ENCODE data around the gene PDCD6IP. TPM values are rescaled to one million over a fixed set of nuclear protein-coding genes. Genes with fewer than 3 reads are reported as not detected.

PDCD6IP gene
- total RNA-seq, 1 experiment from 2014 or later, result 49.9 TPM

DNA sequence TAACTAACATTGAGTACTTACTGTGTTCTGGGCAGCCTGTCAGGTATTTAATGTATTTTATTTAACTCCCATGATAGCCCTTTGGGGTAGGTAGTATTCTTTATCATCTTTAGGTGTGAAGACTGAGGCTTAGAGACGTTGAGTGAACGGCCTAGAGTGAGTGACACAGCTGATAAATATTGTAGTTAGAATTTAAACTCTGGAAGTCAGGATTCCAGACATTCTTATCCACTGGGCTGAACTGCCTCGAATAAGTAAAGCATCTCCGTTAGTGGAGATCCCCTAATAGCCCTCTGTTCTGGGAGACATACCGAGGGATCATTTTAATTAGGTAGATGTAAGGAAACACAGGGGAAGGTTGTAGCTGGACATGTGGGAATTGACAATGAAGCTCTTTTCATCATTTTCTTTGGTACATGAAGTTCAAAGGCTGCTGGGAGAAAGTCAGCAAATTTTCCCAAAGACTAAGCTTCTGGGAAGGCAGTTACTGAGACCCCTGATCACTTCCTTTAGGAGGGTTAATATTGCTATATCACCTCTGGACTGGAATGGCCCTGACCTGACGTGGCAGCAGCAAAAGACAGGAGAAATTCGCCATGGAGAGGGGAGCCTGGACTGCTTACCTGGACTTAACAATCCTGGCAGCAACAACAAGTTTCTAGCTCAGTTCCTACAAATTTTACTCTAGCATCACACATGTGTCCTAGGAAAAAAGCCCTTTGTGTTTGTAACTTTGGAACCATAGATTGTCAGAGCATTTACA lies 11.7 kb upstream of the PDCD6IP start:
- DNase-seq, result no peak
- H3K27me3 ChIP-seq, result no peaks in the 10 kb centered on the region
- H3K4me3 ChIP-seq, result peak overlapping the region; percentile 39
- H3K27ac ChIP-seq, result no peak overlapping the region
- no peaks in the 10 kb centered on the region for H3K36me3 ChIP-seq
- H3K9me3 ChIP-seq (replicated peaks), result no peaks in the 10 kb centered on the region
- no peaks in the 10 kb centered on the region for H3K4me1 ChIP-seq

DNA sequence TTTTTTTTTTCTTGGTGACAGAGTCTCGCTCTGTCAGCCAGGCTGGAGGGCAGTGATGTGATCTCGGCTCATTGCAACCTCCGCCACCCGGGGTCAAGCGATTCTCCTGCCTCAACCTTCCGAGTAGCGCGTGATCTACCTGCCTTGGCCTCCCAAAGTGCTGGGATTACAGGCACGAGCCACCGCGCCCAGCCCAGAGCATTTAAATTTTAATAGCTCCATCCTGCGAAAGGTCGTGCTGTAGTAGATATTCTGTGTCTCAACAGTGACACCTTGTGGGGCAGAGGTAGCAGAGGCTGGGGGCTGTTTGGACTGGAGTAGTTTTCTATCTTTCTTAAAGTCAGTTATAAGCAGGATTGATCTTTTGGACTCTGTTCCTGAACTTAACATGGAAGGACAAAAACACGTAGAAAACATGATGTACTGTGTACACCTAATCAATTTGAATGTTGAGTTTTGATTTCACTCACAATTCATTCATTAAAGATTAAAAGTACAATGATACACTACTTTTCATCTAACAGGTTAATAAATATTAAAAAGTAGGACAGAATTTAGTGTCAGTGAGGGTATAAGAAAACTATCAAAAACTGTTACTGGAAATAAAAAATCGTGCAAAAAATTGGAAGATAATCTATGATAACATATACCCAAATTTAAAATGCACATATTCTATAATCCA lies 11.0 kb upstream of the PDCD6IP start:
- H3K4me3 ChIP-seq, result peak overlapping the region; percentile 39
- H3K9me3 ChIP-seq (replicated peaks), result no peaks in the 10 kb centered on the region
- peak; percentile 39 to 69 for DNase-seq
- no peaks in the 10 kb centered on the region for H3K27me3 ChIP-seq
- no peaks in the 10 kb centered on the region for H3K36me3 ChIP-seq
- H3K27ac ChIP-seq, result no peak overlapping the region
- H3K4me1 ChIP-seq, result no peaks in the 10 kb centered on the region

- H3K27me3 ChIP-seq, result no peaks in the 10 kb centered on the region
- no peaks in the 10 kb centered on the region for H3K4me1 ChIP-seq
- no peaks in the 10 kb centered on the region for H3K9me3 ChIP-seq (replicated peaks)
- no peak for DNase-seq
- H3K36me3 ChIP-seq, result no peaks in the 10 kb centered on the region
- no peak overlapping the region for H3K27ac ChIP-seq
- H3K4me3 ChIP-seq, result no peak overlapping the region
Measured at GRCh38 chr3:33789183-33789954, 9.1 kb upstream of the PDCD6IP start.

DNA sequence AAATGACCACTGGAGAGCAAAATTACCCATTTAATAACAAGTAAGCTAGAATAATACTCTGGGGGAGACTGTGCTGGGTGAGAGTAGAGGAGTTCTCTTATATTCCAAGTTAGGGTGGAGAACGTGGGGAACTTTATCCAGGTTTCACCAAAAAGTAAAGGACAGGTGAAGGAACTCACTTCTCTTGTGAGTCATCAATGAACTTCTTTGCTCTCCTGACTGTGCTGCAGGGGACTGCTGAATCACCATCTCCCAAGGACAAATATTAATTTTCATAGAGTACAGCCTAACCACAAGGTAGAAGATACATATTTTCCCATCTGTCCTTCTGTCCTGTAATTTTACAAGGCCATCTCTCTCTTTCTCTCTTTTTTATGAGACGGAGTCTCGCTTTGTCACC lies 8.3 kb upstream of the PDCD6IP start:
- H3K9me3 ChIP-seq (replicated peaks), result no peaks in the 10 kb centered on the region
- no peaks in the 10 kb centered on the region for H3K4me1 ChIP-seq
- no peaks in the 10 kb centered on the region for H3K27me3 ChIP-seq
- no peak overlapping the region for H3K4me3 ChIP-seq
- no peak for DNase-seq
- no peak overlapping the region for H3K27ac ChIP-seq
- H3K36me3 ChIP-seq, result no peaks in the 10 kb centered on the region

GRCh38 chr3:33791477-33792166 lies 6.8 kb upstream of the PDCD6IP start:
- Histone ChIP-seq H3K27me3 (no peaks in the 10 kb centered on the region), H3K4me3 (no peak overlapping the region), H3K9me3 (replicated peaks) (no peaks in the 10 kb centered on the region), H3K36me3 (no peaks in the 10 kb centered on the region), H3K27ac (no peak overlapping the region), H3K4me1 (no peaks in the 10 kb centered on the region)
- no peak for DNase-seq

DNA sequence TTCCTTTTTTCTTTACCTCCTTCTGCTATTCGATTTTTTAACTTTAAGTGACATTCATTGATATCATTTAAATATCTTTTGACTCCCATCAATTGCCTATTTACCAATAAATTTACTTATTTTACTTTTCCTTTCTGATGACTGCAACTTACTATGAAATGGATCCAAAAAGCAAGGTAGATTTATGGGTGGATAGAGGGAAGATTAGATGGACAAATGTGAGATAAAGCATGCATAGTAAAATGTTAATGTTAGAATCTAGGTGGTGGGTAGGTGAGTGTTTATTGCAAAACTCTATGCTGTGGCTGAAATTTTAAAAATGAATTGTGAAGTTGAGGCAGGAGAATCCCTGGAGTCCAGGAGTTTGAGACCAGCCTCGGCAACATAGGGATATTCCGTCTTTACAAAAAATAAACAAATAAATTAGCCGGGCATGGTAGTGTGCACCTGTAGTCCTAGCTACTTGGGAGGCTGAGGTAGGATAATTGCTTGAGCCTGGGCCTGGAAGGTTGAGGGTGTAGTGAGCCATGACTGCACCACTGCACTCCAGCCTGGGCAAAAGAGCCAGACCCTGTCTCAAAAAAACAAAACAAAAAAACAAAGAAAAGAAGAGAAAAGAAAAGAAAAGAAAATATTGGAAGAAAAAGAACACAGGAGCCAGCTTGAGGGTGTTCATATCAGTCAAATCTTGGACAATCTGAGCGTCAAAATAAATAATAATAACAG lies 6.1 kb upstream of the PDCD6IP start:
- no peaks in the 10 kb centered on the region for H3K9me3 ChIP-seq (replicated peaks)

DNA sequence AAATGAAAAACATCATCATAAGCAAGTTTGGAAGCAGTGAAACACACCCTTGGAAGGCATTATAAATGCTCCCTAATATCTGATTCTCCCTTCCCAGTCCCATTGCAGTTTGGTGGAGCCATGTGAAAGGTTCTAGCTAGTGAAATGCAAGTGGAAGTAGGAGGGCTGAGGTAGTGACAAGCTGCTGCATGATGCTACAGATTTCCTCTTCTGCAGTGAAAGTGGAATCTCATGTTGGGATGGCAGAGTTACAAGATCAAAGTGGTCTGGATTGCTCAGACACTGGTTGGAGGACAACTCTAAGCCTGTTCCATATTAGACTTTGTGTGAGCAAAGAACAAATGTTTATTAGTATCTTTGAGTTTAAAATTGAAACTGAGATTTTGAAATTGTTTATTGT lies 3.3 kb upstream of the PDCD6IP start:
- no peaks in the 10 kb centered on the region for H3K4me1 ChIP-seq
- H3K27me3 ChIP-seq, result no peaks in the 10 kb centered on the region
- no peak for DNase-seq
- H3K4me3 ChIP-seq, result no peak overlapping the region
- H3K36me3 ChIP-seq, result no peaks in the 10 kb centered on the region
- no peaks in the 10 kb centered on the region for H3K9me3 ChIP-seq (replicated peaks)
- no peak overlapping the region for H3K27ac ChIP-seq

More for the DNA sequence above, 6.1 kb upstream of the PDCD6IP start:
- no peaks in the 10 kb centered on the region for H3K4me1 ChIP-seq
- H3K4me3 ChIP-seq, result no peak overlapping the region
- no peak overlapping the region for H3K27ac ChIP-seq
- no peak for DNase-seq
- H3K27me3 ChIP-seq, result no peaks in the 10 kb centered on the region
- H3K36me3 ChIP-seq, result no peaks in the 10 kb centered on the region

GRCh38 chr3:33795856-33796536 lies 2.4 kb upstream of the PDCD6IP start:
- H3K27me3 ChIP-seq, result no peaks in the 10 kb centered on the region
- no peaks in the 10 kb centered on the region for H3K4me1 ChIP-seq

GRCh38 chr3:33798113-33798417 lies 365 bp upstream of the PDCD6IP start:
- Histone ChIP-seq H3K36me3 (0 out of 2 replicates have a peak, but pooled peaks cover 3% of the 10 kb centered on the region), H3K27me3 (no peaks in the 10 kb centered on the region), H3K9me3 (replicated peaks) (no peaks in the 10 kb centered on the region), H3K4me1 (no peaks in the 10 kb centered on the region), H3K27ac (peak overlapping the region; percentile 77), H3K4me3 (peak overlapping the region; percentile 89)
- no peak for DNase-seq

More at GRCh38 chr3:33795856-33796536, 2.4 kb upstream of the PDCD6IP start:
- no peak for DNase-seq
- no peak overlapping the region for H3K4me3 ChIP-seq
- H3K36me3 ChIP-seq, result no peaks in the 10 kb centered on the region
- H3K27ac ChIP-seq, result no peak overlapping the region
- no peaks in the 10 kb centered on the region for H3K9me3 ChIP-seq (replicated peaks)

DNA sequence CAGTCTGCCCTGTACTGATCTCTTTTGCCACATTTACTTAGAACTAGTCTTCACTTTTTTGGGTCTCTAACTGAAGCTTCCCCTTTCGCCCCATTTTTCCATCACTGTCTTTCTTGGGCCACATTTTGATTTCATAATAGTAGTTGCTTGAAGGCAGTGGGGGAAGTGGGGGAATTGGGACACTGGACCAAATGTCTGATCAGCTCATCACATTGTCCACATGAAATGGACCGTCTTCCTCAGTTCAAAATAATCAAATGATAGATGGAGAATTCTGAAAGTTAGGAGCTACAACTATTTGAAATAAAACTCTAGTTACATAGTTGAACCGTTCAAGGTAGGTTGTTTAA lies 747 bp downstream of the PDCD6IP start:
- no peaks in the 10 kb centered on the region for H3K4me1 ChIP-seq
- no peaks in the 10 kb centered on the region for H3K27me3 ChIP-seq
- peak overlapping the region; percentile 89 for H3K4me3 ChIP-seq
- no peak for DNase-seq
- H3K9me3 ChIP-seq (replicated peaks), result no peaks in the 10 kb centered on the region
- H3K27ac ChIP-seq, result peak overlapping the region; percentile 77; the same call in 1 of the 2 replicates
- H3K36me3 ChIP-seq, result 0 out of 2 replicates have a peak, but pooled peaks cover 3% of the 10 kb centered on the region

DNA sequence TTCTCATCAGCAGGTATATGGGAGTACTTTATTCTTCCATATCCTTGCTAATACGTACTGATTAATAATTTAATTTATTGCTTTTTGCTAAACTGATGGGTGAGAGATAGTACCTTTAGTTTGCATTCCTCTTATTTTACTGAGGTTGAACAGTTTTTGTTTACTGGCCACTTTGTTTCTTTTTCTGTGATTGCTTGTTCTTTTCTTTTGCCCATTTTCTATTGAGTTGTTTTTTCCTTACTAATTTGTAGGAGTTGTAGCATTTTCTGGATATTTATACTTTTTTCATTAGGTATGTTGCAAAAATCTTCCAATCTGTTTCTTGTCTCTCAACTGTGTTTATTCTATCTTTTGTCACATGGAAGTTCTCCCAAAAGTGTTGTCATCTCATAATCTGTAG lies 4.8 kb downstream of the PDCD6IP start:
- Histone ChIP-seq H3K9me3 (replicated peaks) (no peaks in the 10 kb centered on the region), H3K36me3 (0 out of 2 replicates have a peak, but pooled peaks cover 3% of the 10 kb centered on the region), H3K27ac (no peak overlapping the region), H3K4me1 (no peaks in the 10 kb centered on the region), H3K4me3 (no peak overlapping the region), H3K27me3 (no peaks in the 10 kb centered on the region)
- no peak for DNase-seq

DNA sequence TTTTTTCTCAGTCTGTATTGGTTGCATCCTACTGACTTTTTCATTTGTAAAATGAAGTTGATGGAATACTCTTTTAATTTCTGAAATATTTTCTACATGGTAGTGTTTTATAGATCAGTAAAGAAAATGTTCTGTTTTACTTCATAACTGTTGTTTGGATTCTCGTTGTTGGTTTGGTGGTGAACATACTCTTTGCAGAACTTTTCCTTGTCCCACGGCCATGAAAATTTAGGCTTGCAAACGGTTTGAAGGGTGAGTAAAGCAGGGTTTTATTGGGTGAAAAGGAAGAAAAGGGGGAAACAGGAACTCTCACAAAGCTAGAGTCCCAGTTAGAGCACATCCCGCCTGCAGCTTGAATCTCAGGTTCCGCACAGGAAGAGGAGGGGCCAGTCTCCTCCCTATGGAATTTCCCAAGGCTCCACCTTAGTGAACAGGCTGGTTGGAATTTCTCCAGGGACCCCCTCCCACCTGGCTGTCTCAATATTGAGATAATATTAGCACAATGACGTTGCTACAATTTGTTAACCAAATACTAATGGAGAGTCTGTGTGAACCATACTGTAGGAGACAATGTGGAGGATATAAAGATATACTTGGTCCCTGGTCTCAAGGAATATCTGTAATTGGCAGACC lies 5.6 kb downstream of the PDCD6IP start:
- H3K27ac ChIP-seq, result no peak overlapping the region
- H3K4me3 ChIP-seq, result no peak overlapping the region
- H3K4me1 ChIP-seq, result no peaks in the 10 kb centered on the region
- H3K9me3 ChIP-seq (replicated peaks), result no peaks in the 10 kb centered on the region
- no peaks in the 10 kb centered on the region for H3K27me3 ChIP-seq
- DNase-seq, result no peak
- H3K36me3 ChIP-seq, result 0 out of 2 replicates have a peak, but pooled peaks cover 3% of the 10 kb centered on the region

- Histone ChIP-seq H3K27ac (no peak overlapping the region), H3K4me3 (no peak overlapping the region), H3K4me1 (no peaks in the 10 kb centered on the region), H3K9me3 (replicated peaks) (no peaks in the 10 kb centered on the region), H3K36me3 (0 out of 2 replicates have a peak, but pooled peaks cover 3% of the 10 kb centered on the region), H3K27me3 (no peaks in the 10 kb centered on the region)
- DNase-seq, result no peak
Measured at GRCh38 chr3:33807191-33807590, 8.8 kb downstream of the PDCD6IP start.
